Left lung (tissue), 10 donors: ENCODE data around the gene TBC1D25. TPM values are rescaled to one million over a fixed set of nuclear protein-coding genes. Genes with fewer than 3 reads are reported as not detected.

Experiments used
- ATAC-seq: fragments of 200-7000 bp; cut with Tn5 transposase; one replicate; pipeline ENCODE4 v1.9.1; 2020; ENCODE audit warnings: moderate library complexity
- DNase-seq, 4 donors: peaks; one replicate each; pipeline ENCODE4 v3.0.0-alpha.2; 2013 to 2020
- H3K27ac ChIP-seq, 2 donors: fragments of 200-600 bp; sonication (generic) in 1 of 2; one replicate each; pipeline versions ENCODE4 v1.5.0 to v1.8.0; 2020 to 2021
- H3K27me3 ChIP-seq, 2 donors: fragments of 200-600 bp; sonication (generic) in 1 of 2; one replicate each; pipeline versions ENCODE4 v1.5.0 to v1.8.0; 2020 to 2021
- H3K36me3 ChIP-seq, 2 donors: fragments of 200-600 bp; sonication (generic) in 1 of 2; one replicate each; pipeline versions ENCODE4 v1.5.0 to v1.8.0; 2020 to 2021
- H3K4me1 ChIP-seq, 2 donors: fragments of 200-600 bp; one replicate each; pipeline ENCODE4 v1.8.0; 2021
- H3K4me3 ChIP-seq, 2 donors: fragments of 200-600 bp; sonication (generic) in 1 of 2; one replicate each; pipeline versions ENCODE4 v1.5.0 to v1.8.0; 2020 to 2021; ENCODE audit warnings: mild to moderate bottlenecking in 1 of 2
- H3K9me3 ChIP-seq, 2 donors: fragments of 200-600 bp; sonication (generic) in 1 of 2; one replicate each; pipeline versions ENCODE4 v1.5.0 to v1.8.0; 2020 to 2021
- intact Hi-C, 2 donors: fragments of 100-400 bp; cut with DNase I; formaldehyde crosslinking; loops; one replicate each; pipeline versions ENCODE4 v1.11.2 to v1.14.2; 2022
- polyA plus RNA-seq, 6 donors: library from polyadenylated mRNA; unstranded; fragments of 120-200 nt; gene quantifications; one replicate each; pipeline ENCODE4 v1.2.1, GENCODE V29; 2013; ENCODE audit not compliant: insufficient read length in 6 of 6
- total RNA-seq, 2 donors: library from RNA; stranded (reverse); fragmentation: NEBNext Ultra II Directional; extraction: Animal tissue kit (Norgen Biotek cat#: 25700); gene quantifications; one replicate each; pipeline ENCODE4 v1.2.1, GENCODE V29; 2021
- TF ChIP-seq, protein P1 (sequence below), 2 donors: fragments of 200-600 bp; sonication (generic) in 1 of 2; IDR thresholded peaks; one replicate each; pipeline versions ENCODE4 v1.5.0 to v1.8.0; 2021; ENCODE audit warnings: antibody characterized with exemption in 2 of 2
- donor health status: DM: no; HTN: yes; CAD: no.
- donor health status: DM: no; HTN: no; CAD: no.

The TBC1D25 gene
- total and polyA plus RNA-seq, 8 donors: 8.7 to 15.2 (median 9.9) TPM

- intact Hi-C loops: no loop called here
- DNase-seq: no peak
- TF ChIP-seq, protein P1, sequence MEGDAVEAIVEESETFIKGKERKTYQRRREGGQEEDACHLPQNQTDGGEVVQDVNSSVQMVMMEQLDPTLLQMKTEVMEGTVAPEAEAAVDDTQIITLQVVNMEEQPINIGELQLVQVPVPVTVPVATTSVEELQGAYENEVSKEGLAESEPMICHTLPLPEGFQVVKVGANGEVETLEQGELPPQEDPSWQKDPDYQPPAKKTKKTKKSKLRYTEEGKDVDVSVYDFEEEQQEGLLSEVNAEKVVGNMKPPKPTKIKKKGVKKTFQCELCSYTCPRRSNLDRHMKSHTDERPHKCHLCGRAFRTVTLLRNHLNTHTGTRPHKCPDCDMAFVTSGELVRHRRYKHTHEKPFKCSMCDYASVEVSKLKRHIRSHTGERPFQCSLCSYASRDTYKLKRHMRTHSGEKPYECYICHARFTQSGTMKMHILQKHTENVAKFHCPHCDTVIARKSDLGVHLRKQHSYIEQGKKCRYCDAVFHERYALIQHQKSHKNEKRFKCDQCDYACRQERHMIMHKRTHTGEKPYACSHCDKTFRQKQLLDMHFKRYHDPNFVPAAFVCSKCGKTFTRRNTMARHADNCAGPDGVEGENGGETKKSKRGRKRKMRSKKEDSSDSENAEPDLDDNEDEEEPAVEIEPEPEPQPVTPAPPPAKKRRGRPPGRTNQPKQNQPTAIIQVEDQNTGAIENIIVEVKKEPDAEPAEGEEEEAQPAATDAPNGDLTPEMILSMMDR (IDR thresholded peaks at IDR 0.05): no peak
- Histone ChIP-seq H3K27me3 (no peaks in the 10 kb centered on the region), H3K36me3 (no peaks in the 10 kb centered on the region), H3K9me3 (no peaks in the 10 kb centered on the region), H3K4me3 (no peak overlapping the region), H3K27ac (no peak overlapping the region), H3K4me1 (no peaks in the 10 kb centered on the region)
- ATAC-seq: peak; percentile 32
Observed at GRCh38 chrX:48492293-48492910, 47.1 kb upstream of the TBC1D25 start.

DNA sequence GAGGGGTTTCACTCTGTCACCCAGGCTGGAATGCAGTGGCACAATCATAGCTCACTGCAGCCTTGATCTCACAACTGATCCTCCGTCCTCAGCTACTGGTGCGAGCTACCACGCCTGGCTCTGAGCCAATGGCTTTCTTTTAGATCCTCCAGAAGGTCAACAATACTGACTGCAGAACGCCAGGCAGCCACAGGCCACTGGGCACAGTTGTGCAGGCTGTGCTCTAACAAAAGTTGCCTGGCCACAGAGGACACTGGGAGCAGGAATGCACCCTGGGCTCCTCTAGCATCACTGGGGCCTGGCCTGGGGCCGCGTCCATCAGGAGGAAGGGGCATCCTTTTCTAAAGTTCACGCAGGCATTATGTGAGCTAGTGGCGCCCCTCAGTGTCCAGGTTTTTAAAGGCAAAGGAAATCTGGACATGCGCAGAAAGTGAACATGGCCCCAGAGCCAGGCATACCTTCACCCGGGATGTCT is 45.6 kb upstream of the TBC1D25 start:
- H3K36me3 ChIP-seq: no peaks in the 10 kb centered on the region
- peak; percentile 56 for ATAC-seq
- no peak overlapping the region for H3K27ac ChIP-seq
- H3K4me3 ChIP-seq: no peak overlapping the region
- TF ChIP-seq, protein P1 (IDR thresholded peaks at IDR 0.05): peak in 1 of 2 donors; percentile 11
- H3K27me3 ChIP-seq: no peaks in the 10 kb centered on the region
- no peaks in the 10 kb centered on the region for H3K9me3 ChIP-seq
- no peaks in the 10 kb centered on the region for H3K4me1 ChIP-seq
- intact Hi-C loops: no loop called here
- peak in 1 of 4 donors; percentile 21 for DNase-seq

DNA sequence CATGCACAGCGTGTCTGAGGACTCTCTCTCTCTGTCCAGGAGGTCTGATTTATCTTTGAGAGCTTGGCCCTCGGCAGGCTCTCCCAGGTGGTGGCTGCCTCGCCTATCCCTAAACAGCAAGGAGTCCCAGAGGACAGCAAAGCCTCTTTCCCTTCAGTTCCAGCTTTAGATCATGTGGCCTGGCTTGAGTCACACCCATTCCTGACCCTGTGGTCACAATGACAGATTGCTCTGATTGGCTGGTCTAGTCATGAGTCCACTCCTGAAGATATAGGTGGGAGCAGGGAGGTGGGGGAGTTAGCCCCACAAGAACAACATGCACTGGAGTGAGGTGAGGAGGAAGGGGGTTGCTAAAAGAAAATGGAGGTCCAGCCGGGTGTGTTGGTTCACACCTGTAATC is 42.9 kb upstream of the TBC1D25 start:
- TF ChIP-seq, protein P1 (IDR thresholded peaks at IDR 0.05): no peak
- H3K4me3 ChIP-seq: no peak overlapping the region
- intact Hi-C loops: no loop called here
- no peaks in the 10 kb centered on the region for H3K27me3 ChIP-seq
- ATAC-seq: no peak
- no peak for DNase-seq
- no peaks in the 10 kb centered on the region for H3K4me1 ChIP-seq
- no peaks in the 10 kb centered on the region for H3K36me3 ChIP-seq
- H3K27ac ChIP-seq: no peak overlapping the region
- H3K9me3 ChIP-seq: no peaks in the 10 kb centered on the region

DNA sequence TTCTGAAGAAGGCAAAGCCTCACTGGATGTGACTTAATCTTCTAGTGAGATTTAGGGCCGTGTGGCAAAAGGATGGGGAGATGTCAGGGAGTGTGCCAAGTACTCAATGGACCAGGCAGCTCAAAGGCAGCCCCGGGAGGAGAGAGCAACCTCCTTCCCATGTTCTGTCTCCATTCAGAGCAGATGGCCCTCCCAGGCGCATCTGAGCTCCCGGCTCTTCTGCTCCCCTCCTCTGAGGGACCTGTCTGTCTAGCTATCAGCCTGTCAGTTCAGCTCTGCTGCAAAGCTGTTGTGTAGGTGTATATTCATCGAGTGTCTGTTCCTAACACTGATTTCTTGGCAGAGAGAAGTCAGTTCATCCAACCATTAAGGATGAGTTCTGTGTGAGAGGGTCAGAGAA is 41.6 kb upstream of the TBC1D25 start:
- DNase-seq (no peak), ATAC-seq (no peak)
- Histone ChIP-seq H3K9me3 (no peaks in the 10 kb centered on the region), H3K36me3 (no peaks in the 10 kb centered on the region), H3K27ac (no peak overlapping the region), H3K27me3 (no peaks in the 10 kb centered on the region), H3K4me1 (no peaks in the 10 kb centered on the region), H3K4me3 (no peak overlapping the region)
- TF ChIP-seq, protein P1 (IDR thresholded peaks at IDR 0.05): no peak
- intact Hi-C loops: no loop called here

- ATAC-seq: peak; percentile 37
- TF ChIP-seq, protein P1 (IDR thresholded peaks at IDR 0.05): no peak
- DNase-seq: no peak
- H3K36me3 ChIP-seq: no peaks in the 10 kb centered on the region
- no peaks in the 10 kb centered on the region for H3K27me3 ChIP-seq
- intact Hi-C loops: no loop called here
- no peak overlapping the region for H3K4me3 ChIP-seq
- H3K4me1 ChIP-seq: no peaks in the 10 kb centered on the region
- H3K27ac ChIP-seq: no peak overlapping the region
- H3K9me3 ChIP-seq: no peaks in the 10 kb centered on the region
Observed at GRCh38 chrX:48498374-48498809, 41.1 kb upstream of the TBC1D25 start.
